Measurements from ENCODE around the gene TMEM184C. TPM values are rescaled to one million over a fixed set of nuclear protein-coding genes. Genes with fewer than 3 reads are reported as not detected.

Gene TMEM184C
- polyA plus RNA-seq, 4 donors = 4.6 to 29.0 (median 10.4) TPM

DNA sequence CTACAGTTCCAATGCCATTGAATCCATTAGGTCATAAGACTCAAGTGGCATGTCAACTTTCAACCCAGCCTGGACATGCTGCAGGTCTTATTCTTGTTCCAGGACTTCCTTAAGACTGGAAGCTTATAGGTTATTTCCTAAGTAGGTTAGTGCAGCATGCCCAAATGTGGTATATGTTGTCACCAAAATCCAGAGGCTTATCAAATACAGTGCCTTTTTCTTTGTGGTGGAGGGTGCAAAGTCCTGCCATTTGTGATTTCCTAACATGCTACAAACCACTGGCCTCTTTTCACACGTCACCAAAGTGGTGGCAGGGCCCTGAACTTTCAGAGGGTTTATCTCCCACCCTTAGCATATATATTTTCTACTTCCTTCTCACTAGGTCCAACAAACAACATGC, 9.7 kb upstream of the TMEM184C start:
- Histone ChIP-seq H3K27ac (ENCODE audit: low read depth in 1 of 3, low read length in 2 of 3) (no peak overlapping the region), H3K4me3 (ENCODE audit: low read depth in 1 of 3, low read length in 3 of 3) (no peak overlapping the region), H3K4me1 (ENCODE audit: control insufficient read depth in 3 of 3, insufficient read depth in 2 of 3, low read depth in 1 of 3, low read length in 2 of 3) (no peaks in the 10 kb centered on the region), H3K27me3 (ENCODE audit: control insufficient read depth in 3 of 3, insufficient read depth in 3 of 3, low read length in 3 of 3) (no peaks in the 10 kb centered on the region), H3K36me3 (ENCODE audit: control insufficient read depth in 3 of 3, insufficient read depth in 2 of 3, low read depth in 1 of 3, low read length in 3 of 3) (no peaks in the 10 kb centered on the region), H3K9me3 (ENCODE audit: control insufficient read depth in 2 of 2, insufficient read depth in 1 of 2, low read depth in 1 of 2, low read length in 1 of 2) (no peaks in the 10 kb centered on the region)
- 21 to 56% (median 54%) methylated on average over 1 of the region's 1 CpG for WGBS, 3 donors
- DNase-seq = peak in 1 of 2 donors; percentile 70
- FAIRE-seq = no peak

- no peak overlapping the region for H3K27ac ChIP-seq (ENCODE audit: low read depth in 1 of 3, low read length in 2 of 3)
- DNase-seq (no peak), FAIRE-seq (no peak)
- WGBS, 3 donors = 88 to 93% (median 91%) methylated on average over 1 of the region's 1 CpG
- no peaks in the 10 kb centered on the region for H3K36me3 ChIP-seq (ENCODE audit: control insufficient read depth in 3 of 3, insufficient read depth in 2 of 3, low read depth in 1 of 3, low read length in 3 of 3)
- no peaks in the 10 kb centered on the region for H3K27me3 ChIP-seq (ENCODE audit: control insufficient read depth in 3 of 3, insufficient read depth in 3 of 3, low read length in 3 of 3)
- no peaks in the 10 kb centered on the region for H3K4me1 ChIP-seq (ENCODE audit: control insufficient read depth in 3 of 3, insufficient read depth in 2 of 3, low read depth in 1 of 3, low read length in 2 of 3)
- H3K4me3 ChIP-seq (ENCODE audit: low read depth in 1 of 3, low read length in 3 of 3) = no peak overlapping the region
- no peaks in the 10 kb centered on the region for H3K9me3 ChIP-seq (ENCODE audit: control insufficient read depth in 2 of 2, insufficient read depth in 1 of 2, low read depth in 1 of 2, low read length in 1 of 2)
Measured at GRCh38 chr4:147610686-147611085, 6.5 kb upstream of the TMEM184C start.

DNA sequence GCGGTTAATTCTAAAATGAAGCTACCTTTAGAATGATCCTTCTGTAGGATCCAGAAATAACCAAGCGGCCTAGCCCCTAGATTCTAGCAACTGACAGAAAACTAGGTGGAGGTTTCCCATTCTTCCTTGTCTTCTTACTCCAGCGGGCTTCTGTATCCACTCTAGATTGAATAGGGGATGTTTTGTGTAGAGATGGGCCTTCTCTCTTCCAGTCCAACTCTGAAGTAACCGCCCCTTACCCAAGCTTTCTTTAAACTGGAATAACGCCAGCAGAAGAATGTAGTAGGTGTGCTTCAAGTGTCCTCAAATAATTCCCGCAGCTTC, 386 bp upstream of the TMEM184C start:
- DNase-seq = no peak
- FAIRE-seq = no peak
- Histone ChIP-seq H3K4me3 (ENCODE audit: low read depth in 1 of 3, low read length in 3 of 3) (peak overlapping the region; percentile 18 to 75 (median 74)), H3K36me3 (ENCODE audit: control insufficient read depth in 3 of 3, insufficient read depth in 2 of 3, low read depth in 1 of 3, low read length in 3 of 3) (no peaks in the 10 kb centered on the region), H3K4me1 (ENCODE audit: control insufficient read depth in 3 of 3, insufficient read depth in 2 of 3, low read depth in 1 of 3, low read length in 2 of 3) (peaks cover 4 to 7% (median 6%) of the 10 kb centered on the region in 3 donors), H3K27ac (ENCODE audit: low read depth in 1 of 3, low read length in 2 of 3) (peak overlapping the region in 1 of 3 donors; percentile 87), H3K27me3 (ENCODE audit: control insufficient read depth in 3 of 3, insufficient read depth in 3 of 3, low read length in 3 of 3) (no peaks in the 10 kb centered on the region), H3K9me3 (ENCODE audit: control insufficient read depth in 2 of 2, insufficient read depth in 1 of 2, low read depth in 1 of 2, low read length in 1 of 2) (no peaks in the 10 kb centered on the region)
- 30 to 34% (median 31%) methylated on average over 6 of the region's 6 CpGs for whole genome bisulfite sequencing, 3 donors

- FAIRE-seq = no peak
- H3K4me1 ChIP-seq (ENCODE audit: control insufficient read depth in 3 of 3, insufficient read depth in 2 of 3, low read depth in 1 of 3, low read length in 2 of 3) = peaks cover 4 to 7% (median 6%) of the 10 kb centered on the region in 3 donors
Measured at GRCh38 chr4:147617841-147618691, 869 bp downstream of the TMEM184C start.

DNA sequence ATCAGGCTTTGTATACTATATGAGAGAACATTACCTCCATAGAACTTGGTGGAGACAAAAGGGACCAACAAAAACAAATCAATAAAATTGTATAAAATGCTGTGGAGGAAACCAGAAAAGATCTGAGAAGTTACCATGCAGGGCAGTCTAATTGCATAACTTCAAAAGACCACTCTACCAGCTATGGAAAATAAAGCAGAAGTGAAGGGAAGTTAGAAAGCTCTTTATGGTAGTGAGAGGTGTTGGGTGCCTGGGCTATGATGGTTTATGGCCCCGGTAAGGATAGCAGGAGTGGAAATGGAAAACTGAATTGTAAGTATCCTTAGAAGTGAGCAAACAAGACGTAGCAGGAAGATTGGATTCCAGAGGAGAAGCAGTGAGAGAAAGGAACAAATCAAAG, 3.1 kb downstream of the TMEM184C start:
- H3K4me1 ChIP-seq (ENCODE audit: control insufficient read depth in 3 of 3, insufficient read depth in 2 of 3, low read depth in 1 of 3, low read length in 2 of 3) = peaks cover 4 to 7% (median 6%) of the 10 kb centered on the region in 3 donors
- H3K36me3 ChIP-seq (ENCODE audit: control insufficient read depth in 3 of 3, insufficient read depth in 2 of 3, low read depth in 1 of 3, low read length in 3 of 3) = peaks cover 0 to 13% (median 2%) of the 10 kb centered on the region in 3 donors
- H3K27me3 ChIP-seq (ENCODE audit: control insufficient read depth in 3 of 3, insufficient read depth in 3 of 3, low read length in 3 of 3) = no peaks in the 10 kb centered on the region
- 67 to 78% (median 77%) methylated on average over 2 of the region's 2 CpGs for WGBS, 3 donors
- no peaks in the 10 kb centered on the region for H3K9me3 ChIP-seq (ENCODE audit: control insufficient read depth in 2 of 2, insufficient read depth in 1 of 2, low read depth in 1 of 2, low read length in 1 of 2)
- DNase-seq = no peak
- no peak for FAIRE-seq
- H3K4me3 ChIP-seq (ENCODE audit: low read depth in 1 of 3, low read length in 3 of 3) = no peak overlapping the region
- H3K27ac ChIP-seq (ENCODE audit: low read depth in 1 of 3, low read length in 2 of 3) = no peak overlapping the region

More at GRCh38 chr4:147617841-147618691, 869 bp downstream of the TMEM184C start:
- H3K36me3 ChIP-seq (ENCODE audit: control insufficient read depth in 3 of 3, insufficient read depth in 2 of 3, low read depth in 1 of 3, low read length in 3 of 3) = peaks cover 0 to 8% (median 1%) of the 10 kb centered on the region in 3 donors
- peak in 1 of 2 donors; percentile 43 for DNase-seq
- H3K9me3 ChIP-seq (ENCODE audit: control insufficient read depth in 2 of 2, insufficient read depth in 1 of 2, low read depth in 1 of 2, low read length in 1 of 2) = no peaks in the 10 kb centered on the region
- H3K27me3 ChIP-seq (ENCODE audit: control insufficient read depth in 3 of 3, insufficient read depth in 3 of 3, low read length in 3 of 3) = no peaks in the 10 kb centered on the region
- WGBS, 3 donors = 5 to 10% (median 7%) methylated on average over 17 of the region's 17 CpGs
- H3K4me3 ChIP-seq (ENCODE audit: low read depth in 1 of 3, low read length in 3 of 3) = peak overlapping the region; percentile 66 to 75 (median 74)
- H3K27ac ChIP-seq (ENCODE audit: low read depth in 1 of 3, low read length in 2 of 3) = peak overlapping the region; percentile 73 to 91 (median 87)

DNA sequence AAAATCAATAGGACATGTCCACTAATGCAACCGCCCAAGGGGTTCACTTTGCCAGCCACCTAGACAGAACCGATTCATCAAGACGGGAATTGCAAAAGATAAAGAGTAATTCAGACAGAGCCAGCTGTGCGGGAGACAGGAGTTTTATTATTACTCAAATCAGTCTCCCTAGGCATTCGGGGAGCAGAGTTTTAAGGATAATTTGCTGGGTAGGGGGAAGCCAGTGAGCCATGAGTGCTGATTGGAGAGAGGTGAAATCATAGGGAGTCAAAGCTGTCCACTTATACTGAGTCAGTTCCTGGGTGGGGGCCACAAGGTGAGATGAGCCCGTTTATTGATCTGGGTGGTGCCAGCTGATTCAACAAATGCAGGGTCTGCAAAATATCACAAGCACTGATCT, 8.5 kb downstream of the TMEM184C start:
- Histone ChIP-seq H3K4me1 (ENCODE audit: control insufficient read depth in 3 of 3, insufficient read depth in 2 of 3, low read depth in 1 of 3, low read length in 2 of 3) (peaks cover 0 to 4% (median 0%) of the 10 kb centered on the region in 3 donors), H3K9me3 (ENCODE audit: control insufficient read depth in 2 of 2, insufficient read depth in 1 of 2, low read depth in 1 of 2, low read length in 1 of 2) (no peaks in the 10 kb centered on the region), H3K4me3 (ENCODE audit: low read depth in 1 of 3, low read length in 3 of 3) (no peak overlapping the region), H3K27ac (ENCODE audit: low read depth in 1 of 3, low read length in 2 of 3) (no peak overlapping the region), H3K27me3 (ENCODE audit: control insufficient read depth in 3 of 3, insufficient read depth in 3 of 3, low read length in 3 of 3) (no peaks in the 10 kb centered on the region), H3K36me3 (ENCODE audit: control insufficient read depth in 3 of 3, insufficient read depth in 2 of 3, low read depth in 1 of 3, low read length in 3 of 3) (peaks cover 0 to 25% (median 9%) of the 10 kb centered on the region in 3 donors)
- 90 to 95% (median 91%) methylated on average over 6 of the region's 6 CpGs for WGBS, 3 donors
- FAIRE-seq (no peak), DNase-seq (no peak)

GRCh38 chr4:147626903-147627302, 9.7 kb downstream of the TMEM184C start:
- Histone ChIP-seq H3K27ac (ENCODE audit: low read depth in 1 of 3, low read length in 2 of 3) (no peak overlapping the region), H3K9me3 (ENCODE audit: control insufficient read depth in 2 of 2, insufficient read depth in 1 of 2, low read depth in 1 of 2, low read length in 1 of 2) (no peaks in the 10 kb centered on the region), H3K27me3 (ENCODE audit: control insufficient read depth in 3 of 3, insufficient read depth in 3 of 3, low read length in 3 of 3) (no peaks in the 10 kb centered on the region), H3K4me1 (ENCODE audit: control insufficient read depth in 3 of 3, insufficient read depth in 2 of 3, low read depth in 1 of 3, low read length in 2 of 3) (no peaks in the 10 kb centered on the region), H3K4me3 (ENCODE audit: low read depth in 1 of 3, low read length in 3 of 3) (no peak overlapping the region), H3K36me3 (ENCODE audit: control insufficient read depth in 3 of 3, insufficient read depth in 2 of 3, low read depth in 1 of 3, low read length in 3 of 3) (peaks cover 0 to 28% (median 12%) of the 10 kb centered on the region in 3 donors)
- FAIRE-seq = no peak
- DNase-seq = no peak
- WGBS, 3 donors = 97 to 98% (median 98%) methylated on average over 4 of the region's 4 CpGs

GRCh38 chr4:147628415-147628814, 11.2 kb downstream of the TMEM184C start:
- 71 to 85% (median 84%) methylated on average over 3 of the region's 3 CpGs for WGBS, 3 donors
- Histone ChIP-seq H3K27me3 (ENCODE audit: control insufficient read depth in 3 of 3, insufficient read depth in 3 of 3, low read length in 3 of 3) (no peaks in the 10 kb centered on the region), H3K27ac (ENCODE audit: low read depth in 1 of 3, low read length in 2 of 3) (no peak overlapping the region), H3K9me3 (ENCODE audit: control insufficient read depth in 2 of 2, insufficient read depth in 1 of 2, low read depth in 1 of 2, low read length in 1 of 2) (no peaks in the 10 kb centered on the region), H3K4me1 (ENCODE audit: control insufficient read depth in 3 of 3, insufficient read depth in 2 of 3, low read depth in 1 of 3, low read length in 2 of 3) (no peaks in the 10 kb centered on the region), H3K4me3 (ENCODE audit: low read depth in 1 of 3, low read length in 3 of 3) (no peak overlapping the region), H3K36me3 (ENCODE audit: control insufficient read depth in 3 of 3, insufficient read depth in 2 of 3, low read depth in 1 of 3, low read length in 3 of 3) (peaks cover 0 to 23% (median 16%) of the 10 kb centered on the region in 3 donors)
- FAIRE-seq (no peak), DNase-seq (no peak)

All from small intestine (tissue), 7 donors.